SU-DHL-6 (cell line): ENCODE measurements around the gene SERPINA5.

Source experiments
- EZH2phosphoT487 ChIP-seq: fragments of 200-600 bp; sonication (generic), shearing (Covaris generic); conservative IDR thresholded peaks from 2 replicates; pipeline ENCODE4 v1.6.1; 2018; ENCODE audit warnings: mild to moderate bottlenecking, antibody characterized with exemption, low read length, moderate library complexity, mixed read lengths
- TF ChIP-seq, protein P1 (sequence below): fragments of 200-600 bp; sonication (generic); IDR thresholded peaks from one replicate; pipeline ENCODE4 v1.5.1; 2017; ENCODE audit warnings: antibody characterized with exemption, mild to moderate bottlenecking, low read length, moderate library complexity; ENCODE audit not compliant: insufficient read depth, poor library complexity, severe bottlenecking

GRCh38 chr14:94594441-94594840 is 13.2 kb downstream of the SERPINA5 start:
- TF ChIP-seq, protein P1, sequence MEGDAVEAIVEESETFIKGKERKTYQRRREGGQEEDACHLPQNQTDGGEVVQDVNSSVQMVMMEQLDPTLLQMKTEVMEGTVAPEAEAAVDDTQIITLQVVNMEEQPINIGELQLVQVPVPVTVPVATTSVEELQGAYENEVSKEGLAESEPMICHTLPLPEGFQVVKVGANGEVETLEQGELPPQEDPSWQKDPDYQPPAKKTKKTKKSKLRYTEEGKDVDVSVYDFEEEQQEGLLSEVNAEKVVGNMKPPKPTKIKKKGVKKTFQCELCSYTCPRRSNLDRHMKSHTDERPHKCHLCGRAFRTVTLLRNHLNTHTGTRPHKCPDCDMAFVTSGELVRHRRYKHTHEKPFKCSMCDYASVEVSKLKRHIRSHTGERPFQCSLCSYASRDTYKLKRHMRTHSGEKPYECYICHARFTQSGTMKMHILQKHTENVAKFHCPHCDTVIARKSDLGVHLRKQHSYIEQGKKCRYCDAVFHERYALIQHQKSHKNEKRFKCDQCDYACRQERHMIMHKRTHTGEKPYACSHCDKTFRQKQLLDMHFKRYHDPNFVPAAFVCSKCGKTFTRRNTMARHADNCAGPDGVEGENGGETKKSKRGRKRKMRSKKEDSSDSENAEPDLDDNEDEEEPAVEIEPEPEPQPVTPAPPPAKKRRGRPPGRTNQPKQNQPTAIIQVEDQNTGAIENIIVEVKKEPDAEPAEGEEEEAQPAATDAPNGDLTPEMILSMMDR, result no peak
- no peak for TF ChIP-seq EZH2phosphoT487
